ENCODE results near the gene MYO16. TPM values are rescaled to one million over a fixed set of nuclear protein-coding genes. Genes with fewer than 3 reads are reported as not detected.

The MYO16 gene
- total RNA-seq, 2 experiments from 2014 or later = not detected

GRCh38 chr13:108812165-108812564 lies 182.8 kb downstream of the MYO16 start:
- ChIA-PET CTCF (no interaction called here), POLR2A (no interaction called here)

GRCh38 chr13:108812661-108813060 lies 183.2 kb downstream of the MYO16 start:
- Mint-ChIP-seq H3K9me3 (no peaks in the 10 kb centered on the region), H3K36me3 (ENCODE audit: low read depth) (no peaks in the 10 kb centered on the region), H3K4me1 (no peaks in the 10 kb centered on the region), H3K4me3 (no peak overlapping the region), H3K27me3 (no peaks in the 10 kb centered on the region), H3K27ac (no peak overlapping the region)
- ChIA-PET CTCF (no interaction called here), POLR2A (no interaction called here)
- DNase-seq = no peak

More at GRCh38 chr13:108812165-108812564, 182.8 kb downstream of the MYO16 start:
- no peaks in the 10 kb centered on the region for H3K27me3 Mint-ChIP-seq
- H3K36me3 Mint-ChIP-seq (ENCODE audit: low read depth) = no peaks in the 10 kb centered on the region
- H3K4me1 Mint-ChIP-seq = no peaks in the 10 kb centered on the region
- no peaks in the 10 kb centered on the region for H3K9me3 Mint-ChIP-seq
- H3K4me3 Mint-ChIP-seq = no peak overlapping the region
- no peak overlapping the region for H3K27ac Mint-ChIP-seq
- DNase-seq = no peak

- DNase-seq = no peak
- H3K27me3 Mint-ChIP-seq = no peaks in the 10 kb centered on the region
- CTCF ChIA-PET = no interaction called here
- no peaks in the 10 kb centered on the region for H3K4me1 Mint-ChIP-seq
- H3K4me3 Mint-ChIP-seq = no peak overlapping the region
- no peaks in the 10 kb centered on the region for H3K9me3 Mint-ChIP-seq
- no peak overlapping the region for H3K27ac Mint-ChIP-seq
- H3K36me3 Mint-ChIP-seq (ENCODE audit: low read depth) = no peaks in the 10 kb centered on the region
- POLR2A ChIA-PET = no interaction called here
These were observed 184.3 kb downstream of the MYO16 start for GRCh38 chr13:108813587-108814170.

- CTCF ChIA-PET = no interaction called here
- Mint-ChIP-seq H3K4me3 (no peak overlapping the region), H3K9me3 (no peaks in the 10 kb centered on the region), H3K36me3 (ENCODE audit: low read depth) (no peaks in the 10 kb centered on the region), H3K27ac (no peak overlapping the region), H3K4me1 (no peaks in the 10 kb centered on the region), H3K27me3 (no peaks in the 10 kb centered on the region)
- POLR2A ChIA-PET = no interaction called here
- DNase-seq = no peak
These were observed 187.0 kb downstream of the MYO16 start for GRCh38 chr13:108816375-108816774.

- Mint-ChIP-seq H3K27ac (no peak overlapping the region), H3K27me3 (no peaks in the 10 kb centered on the region), H3K4me1 (no peaks in the 10 kb centered on the region), H3K9me3 (peaks cover 5% of the 10 kb centered on the region), H3K36me3 (ENCODE audit: low read depth) (no peaks in the 10 kb centered on the region), H3K4me3 (no peak overlapping the region)
- CTCF ChIA-PET = no interaction called here
- POLR2A ChIA-PET = no interaction called here
- DNase-seq = no peak
These were observed 198.2 kb downstream of the MYO16 start for GRCh38 chr13:108827646-108828045.

GRCh38 chr13:108828086-108828815 lies 198.8 kb downstream of the MYO16 start:
- no peak overlapping the region for H3K27ac Mint-ChIP-seq
- H3K36me3 Mint-ChIP-seq (ENCODE audit: low read depth) = no peaks in the 10 kb centered on the region
- DNase-seq = no peak
- no peaks in the 10 kb centered on the region for H3K27me3 Mint-ChIP-seq
- ChIA-PET POLR2A (no interaction called here), CTCF (no interaction called here)
- H3K4me1 Mint-ChIP-seq = no peaks in the 10 kb centered on the region
- peaks cover 5% of the 10 kb centered on the region for H3K9me3 Mint-ChIP-seq
- H3K4me3 Mint-ChIP-seq = no peak overlapping the region

- no peaks in the 10 kb centered on the region for H3K4me1 Mint-ChIP-seq
- H3K36me3 Mint-ChIP-seq (ENCODE audit: low read depth) = no peaks in the 10 kb centered on the region
- no peaks in the 10 kb centered on the region for H3K27me3 Mint-ChIP-seq
- no peak overlapping the region for H3K4me3 Mint-ChIP-seq
- CTCF ChIA-PET = no interaction called here
- peaks cover 5% of the 10 kb centered on the region for H3K9me3 Mint-ChIP-seq
- POLR2A ChIA-PET = no interaction called here
- no peak for DNase-seq
- no peak overlapping the region for H3K27ac Mint-ChIP-seq
These were observed 201.5 kb downstream of the MYO16 start for GRCh38 chr13:108830916-108831315.

- CTCF ChIA-PET = no interaction called here
- H3K4me3 Mint-ChIP-seq = no peak overlapping the region
These were observed 204.1 kb downstream of the MYO16 start for GRCh38 chr13:108833531-108833930.

GRCh38 chr13:108834193-108834592 lies 204.8 kb downstream of the MYO16 start:
- no peak overlapping the region for H3K27ac Mint-ChIP-seq
- ChIA-PET POLR2A (no interaction called here), CTCF (no interaction called here)
- no peaks in the 10 kb centered on the region for H3K4me1 Mint-ChIP-seq
- H3K9me3 Mint-ChIP-seq = no peaks in the 10 kb centered on the region
- H3K36me3 Mint-ChIP-seq (ENCODE audit: low read depth) = no peaks in the 10 kb centered on the region
- H3K4me3 Mint-ChIP-seq = no peak overlapping the region
- DNase-seq = no peak
- H3K27me3 Mint-ChIP-seq = no peaks in the 10 kb centered on the region

More at GRCh38 chr13:108833531-108833930, 204.1 kb downstream of the MYO16 start:
- POLR2A ChIA-PET = no interaction called here
- H3K27ac Mint-ChIP-seq = no peak overlapping the region
- no peak for DNase-seq
- no peaks in the 10 kb centered on the region for H3K4me1 Mint-ChIP-seq
- peaks cover 2% of the 10 kb centered on the region for H3K9me3 Mint-ChIP-seq
- no peaks in the 10 kb centered on the region for H3K36me3 Mint-ChIP-seq (ENCODE audit: low read depth)
- H3K27me3 Mint-ChIP-seq = no peaks in the 10 kb centered on the region

GRCh38 chr13:108835083-108835482 lies 205.7 kb downstream of the MYO16 start:
- Mint-ChIP-seq H3K27me3 (no peaks in the 10 kb centered on the region), H3K9me3 (no peaks in the 10 kb centered on the region), H3K4me3 (no peak overlapping the region), H3K36me3 (ENCODE audit: low read depth) (no peaks in the 10 kb centered on the region), H3K27ac (no peak overlapping the region), H3K4me1 (no peaks in the 10 kb centered on the region)
- CTCF ChIA-PET = no interaction called here
- POLR2A ChIA-PET = no interaction called here
- no peak for DNase-seq

GRCh38 chr13:108850691-108851090 lies 221.3 kb downstream of the MYO16 start:
- H3K27me3 Mint-ChIP-seq = no peaks in the 10 kb centered on the region
- no peaks in the 10 kb centered on the region for H3K9me3 Mint-ChIP-seq
- no peak for DNase-seq
- CTCF ChIA-PET = no interaction called here
- peaks cover 3% of the 10 kb centered on the region for H3K4me1 Mint-ChIP-seq
- no peak overlapping the region for H3K4me3 Mint-ChIP-seq
- POLR2A ChIA-PET = no interaction called here
- no peak overlapping the region for H3K27ac Mint-ChIP-seq
- H3K36me3 Mint-ChIP-seq (ENCODE audit: low read depth) = no peaks in the 10 kb centered on the region

GRCh38 chr13:108851660-108852059 lies 222.2 kb downstream of the MYO16 start:
- CTCF ChIA-PET = no interaction called here
- H3K27me3 Mint-ChIP-seq = no peaks in the 10 kb centered on the region
- H3K4me3 Mint-ChIP-seq = no peak overlapping the region
- H3K4me1 Mint-ChIP-seq = peaks cover 9% of the 10 kb centered on the region
- POLR2A ChIA-PET = no interaction called here
- no peak for DNase-seq
- H3K9me3 Mint-ChIP-seq = no peaks in the 10 kb centered on the region
- no peaks in the 10 kb centered on the region for H3K36me3 Mint-ChIP-seq (ENCODE audit: low read depth)
- H3K27ac Mint-ChIP-seq = no peak overlapping the region

- ChIA-PET CTCF (no interaction called here), POLR2A (no interaction called here)
- Mint-ChIP-seq H3K27me3 (peaks cover 1% of the 10 kb centered on the region), H3K27ac (no peak overlapping the region), H3K9me3 (no peaks in the 10 kb centered on the region), H3K36me3 (ENCODE audit: low read depth) (no peaks in the 10 kb centered on the region), H3K4me3 (no peak overlapping the region), H3K4me1 (peaks cover 9% of the 10 kb centered on the region)
- DNase-seq = no peak
These were observed 223.6 kb downstream of the MYO16 start for GRCh38 chr13:108853031-108853430.

- H3K4me1 Mint-ChIP-seq = peaks cover 11% of the 10 kb centered on the region
- no peak for DNase-seq
- CTCF ChIA-PET = no interaction called here
- no peak overlapping the region for H3K27ac Mint-ChIP-seq
- H3K36me3 Mint-ChIP-seq (ENCODE audit: low read depth) = no peaks in the 10 kb centered on the region
- no peaks in the 10 kb centered on the region for H3K9me3 Mint-ChIP-seq
- peaks cover 1% of the 10 kb centered on the region for H3K27me3 Mint-ChIP-seq
- POLR2A ChIA-PET = no interaction called here
- H3K4me3 Mint-ChIP-seq = no peak overlapping the region
These were observed 226.5 kb downstream of the MYO16 start for GRCh38 chr13:108855737-108856387.
